Testis (tissue), 2 donors: ENCODE measurements around the gene LSM7.

Source experiments
- CTCF ChIP-seq, 3 experiments: fragments of 450-650 bp in 2 of 3; fragments of 200-600 bp in 1 of 3; sonication (generic) in 1 of 3; IDR thresholded peaks; one replicate each; pipeline ENCODE4 v1.5.1; 2016 to 2019; ENCODE audit warnings: antibody characterized with exemption in 3 of 3, mild to moderate bottlenecking in 2 of 3, moderate library complexity in 1 of 3
- POLR2A ChIP-seq: fragments of 450-650 bp; IDR thresholded peaks from one replicate; pipeline ENCODE4 v1.6.1; 2017; ENCODE audit warnings: antibody characterized with exemption, mild to moderate bottlenecking, moderate library complexity

DNA sequence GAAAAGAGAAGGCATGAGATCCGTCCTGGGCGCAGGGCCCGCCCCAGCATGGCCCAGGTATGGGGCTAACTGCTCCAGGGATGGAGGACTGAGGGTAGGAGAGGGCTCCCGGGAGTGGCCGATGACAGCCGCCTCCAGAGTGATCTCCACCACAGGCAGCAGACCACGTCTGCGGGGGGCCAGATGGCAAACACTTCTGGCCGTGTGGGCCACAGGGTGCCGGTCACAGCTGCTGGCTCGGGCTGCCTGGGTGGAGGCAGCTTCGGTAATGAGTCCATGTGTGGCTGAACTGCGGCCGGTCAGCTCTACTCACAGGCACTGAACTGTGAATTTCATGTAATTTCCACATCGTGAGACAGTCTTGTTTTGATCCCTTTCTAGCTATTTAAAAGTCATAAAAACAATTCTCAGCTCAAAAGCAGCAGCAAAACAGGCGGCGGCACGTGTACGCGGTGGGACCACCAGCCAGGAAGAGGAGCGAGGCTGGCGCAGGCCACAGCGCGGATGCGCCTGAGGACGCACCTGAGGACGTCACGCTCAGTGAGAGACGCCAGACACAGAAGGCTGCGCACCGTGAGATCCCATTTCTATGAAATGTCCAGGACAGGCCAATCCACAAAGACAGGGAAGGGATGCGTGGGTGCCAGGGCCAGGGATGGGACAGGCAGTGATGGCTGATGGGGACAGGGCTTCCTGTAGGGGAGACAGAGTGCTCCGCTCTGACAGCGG is 4.0 kb downstream of the LSM7 start:
- TF ChIP-seq CTCF (IDR thresholded peaks at IDR 0.05), result no peak
- no peak for TF ChIP-seq POLR2A
